Tibial nerve (tissue), 3 donors: ENCODE measurements around the gene KPNA6.

Experiments used
- CTCF ChIP-seq, 5 experiments: fragments of 200-600 bp in 3 of 5; fragments of 450-650 bp in 2 of 5; sonication (generic) in 3 of 5; IDR thresholded peaks; one replicate each; pipeline ENCODE4 v1.5.1; 2016 to 2019; ENCODE audit warnings: antibody characterized with exemption in 5 of 5, mild to moderate bottlenecking in 3 of 5, moderate library complexity in 2 of 5
- POLR2A ChIP-seq, 2 donors: fragments of 450-650 bp; IDR thresholded peaks; one replicate each; pipeline ENCODE4 v1.6.1; 2017; ENCODE audit warnings: antibody characterized with exemption in 2 of 2, mild to moderate bottlenecking in 2 of 2, moderate library complexity in 2 of 2

- no peak for TF ChIP-seq CTCF (IDR thresholded peaks at IDR 0.05)
- TF ChIP-seq POLR2A (IDR thresholded peaks at IDR 0.05) = no peak
Measured at GRCh38 chr1:32142446-32143301, 34.8 kb downstream of the KPNA6 start.
